ENCODE measurements around the gene FAF1.
A peak's percentile ranks its signal among the peaks of the same experiment; 100 is the strongest.

FAF1 gene

DNA sequence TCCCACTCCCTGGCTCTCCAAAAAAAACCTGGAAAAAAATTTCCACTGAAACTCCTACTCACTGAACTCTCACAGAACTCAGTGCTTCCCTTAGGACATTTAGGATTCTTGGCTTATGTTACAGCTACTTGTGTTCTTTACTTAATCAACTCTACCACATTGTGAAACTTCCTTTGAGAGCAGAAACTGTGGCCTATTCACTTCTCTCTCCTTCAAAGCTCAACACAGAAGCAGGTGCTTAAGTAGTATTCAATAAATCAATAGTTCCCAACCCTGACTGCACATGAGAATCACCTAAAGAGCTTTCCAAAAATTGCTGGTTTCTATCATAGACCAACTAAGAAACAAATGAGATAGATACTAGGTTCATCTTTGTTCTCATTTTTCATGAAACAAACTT, 468.9 kb downstream of the FAF1 start:
- DNase-seq (ENCODE audit: low read depth in 2 of 2): no peak

DNA sequence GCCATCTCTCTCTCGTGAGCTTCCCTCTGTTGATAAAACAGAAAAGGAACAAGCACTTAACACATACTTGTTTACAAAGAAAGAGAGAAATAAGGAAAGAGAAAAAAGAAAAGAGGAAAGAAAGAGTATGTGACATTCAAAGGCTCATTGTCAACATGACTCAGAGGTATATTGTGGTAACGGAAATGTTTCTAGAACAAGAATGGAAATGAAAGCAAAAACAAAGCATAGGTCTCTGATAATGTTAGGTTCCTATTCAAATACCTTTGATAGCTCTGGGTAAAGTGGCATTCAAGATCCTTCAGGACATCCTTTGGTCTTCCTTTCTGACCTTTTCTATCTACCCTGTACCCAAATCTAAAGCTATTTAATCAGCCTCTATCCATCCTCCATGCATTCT, 469.4 kb downstream of the FAF1 start:
- no peak for DNase-seq (ENCODE audit: low read depth in 2 of 2)

DNA sequence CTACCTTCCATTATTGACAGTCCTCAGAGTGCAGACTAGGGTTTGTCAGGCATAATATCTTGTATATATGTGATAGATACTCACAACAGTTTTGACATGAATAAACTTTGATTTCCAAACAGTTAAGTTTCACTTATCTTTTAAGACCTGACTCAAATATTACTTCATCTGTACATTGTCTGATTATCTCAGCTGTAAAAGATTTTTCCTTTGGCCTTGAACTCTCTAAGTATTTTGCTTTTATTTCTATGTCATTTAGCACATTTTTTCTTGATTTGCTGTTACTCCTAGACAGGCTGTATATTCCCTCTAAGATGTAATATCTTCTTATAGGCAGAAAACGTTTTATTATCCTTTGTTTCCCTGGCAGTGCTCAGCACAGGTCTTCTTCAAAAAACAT, 471.2 kb downstream of the FAF1 start:
- DNase-seq (ENCODE audit: low read depth in 2 of 2): no peak

DNA sequence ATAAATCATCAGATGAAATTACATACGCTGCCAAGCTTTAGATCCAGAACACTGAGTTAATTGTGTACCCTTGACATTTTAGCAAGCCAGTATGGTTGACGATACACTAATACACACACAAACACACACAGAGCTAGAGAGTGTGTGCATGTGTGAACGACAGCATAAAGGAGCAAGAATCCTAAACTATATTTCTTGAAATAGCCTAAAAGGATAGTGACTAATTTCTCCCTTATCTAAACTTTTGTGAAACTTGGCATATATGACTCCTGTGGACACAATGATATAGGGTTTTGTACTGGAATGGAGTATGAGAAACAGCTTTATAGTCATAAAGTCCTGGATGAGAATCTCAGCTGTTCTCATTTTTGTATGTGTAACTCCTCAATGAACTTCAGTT, 471.7 kb downstream of the FAF1 start:
- no peak for DNase-seq (ENCODE audit: low read depth in 2 of 2)

DNA sequence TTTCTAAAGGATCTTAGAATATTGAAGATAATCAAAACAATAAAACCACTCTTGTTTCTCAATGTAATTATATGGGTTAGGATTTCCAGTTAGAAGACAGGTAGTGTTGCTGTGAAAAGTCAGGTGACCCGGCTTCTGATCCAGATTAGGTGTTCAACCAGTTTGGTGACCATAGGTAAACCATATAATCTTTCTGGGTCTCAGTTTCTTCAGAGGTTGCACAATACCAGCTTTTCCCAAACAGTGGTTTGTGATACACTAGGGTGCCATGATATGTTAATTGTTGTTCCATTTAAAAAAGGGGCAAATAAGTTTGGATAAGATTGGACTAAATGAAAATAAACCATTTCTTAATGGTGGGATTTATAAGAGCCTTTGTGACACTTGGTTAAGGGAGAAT, 472.3 kb downstream of the FAF1 start:
- no peak for DNase-seq (ENCODE audit: low read depth in 2 of 2)

DNA sequence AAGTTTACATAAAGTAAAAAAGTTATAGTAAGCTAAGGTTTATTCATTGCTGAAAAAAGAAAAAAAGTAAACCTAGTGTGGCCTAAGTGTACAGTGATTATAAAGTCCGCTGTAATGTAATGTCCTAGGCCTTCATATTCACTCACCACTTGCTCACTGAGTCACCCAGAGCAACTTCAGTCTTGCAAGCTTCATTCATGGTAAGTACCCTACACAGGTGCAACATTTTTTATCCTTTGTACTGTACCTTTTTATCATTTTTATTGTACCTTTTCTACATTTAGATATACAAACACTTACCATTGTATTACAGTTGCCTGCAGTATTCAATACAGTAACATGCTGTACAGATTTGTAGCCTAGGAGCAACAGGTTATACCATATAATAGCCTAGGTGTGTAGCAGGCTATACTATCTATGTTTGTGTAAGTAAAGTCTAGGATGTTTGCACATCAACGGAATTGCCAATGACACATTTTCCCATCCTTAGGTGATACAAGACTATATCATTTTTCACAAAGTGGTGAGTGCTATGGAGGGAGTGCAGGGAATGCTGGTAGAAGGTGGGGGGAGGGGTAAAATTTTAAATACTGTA, 478.8 kb downstream of the FAF1 start:
- no peak for DNase-seq (ENCODE audit: low read depth in 2 of 2)

DNA sequence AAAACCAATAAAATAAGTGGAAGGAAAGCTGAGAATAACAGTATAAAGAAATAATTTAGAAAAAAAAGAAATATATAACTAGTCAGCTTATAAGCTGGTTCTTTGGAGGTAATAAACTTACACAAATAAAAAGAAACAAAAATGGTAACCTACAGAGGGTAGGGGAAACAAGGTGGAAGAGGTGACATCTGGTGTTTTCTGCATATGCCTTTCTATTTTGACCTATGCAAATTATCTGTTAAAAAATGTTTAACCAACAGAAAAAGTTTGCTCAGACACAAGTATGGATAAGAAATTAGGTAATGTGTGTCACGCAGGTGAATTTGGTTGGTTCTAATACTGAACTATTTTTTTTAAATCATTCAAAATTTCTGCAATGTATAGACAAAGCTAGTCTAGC, 483.3 kb downstream of the FAF1 start:
- no peak for DNase-seq (ENCODE audit: low read depth in 2 of 2)

DNA sequence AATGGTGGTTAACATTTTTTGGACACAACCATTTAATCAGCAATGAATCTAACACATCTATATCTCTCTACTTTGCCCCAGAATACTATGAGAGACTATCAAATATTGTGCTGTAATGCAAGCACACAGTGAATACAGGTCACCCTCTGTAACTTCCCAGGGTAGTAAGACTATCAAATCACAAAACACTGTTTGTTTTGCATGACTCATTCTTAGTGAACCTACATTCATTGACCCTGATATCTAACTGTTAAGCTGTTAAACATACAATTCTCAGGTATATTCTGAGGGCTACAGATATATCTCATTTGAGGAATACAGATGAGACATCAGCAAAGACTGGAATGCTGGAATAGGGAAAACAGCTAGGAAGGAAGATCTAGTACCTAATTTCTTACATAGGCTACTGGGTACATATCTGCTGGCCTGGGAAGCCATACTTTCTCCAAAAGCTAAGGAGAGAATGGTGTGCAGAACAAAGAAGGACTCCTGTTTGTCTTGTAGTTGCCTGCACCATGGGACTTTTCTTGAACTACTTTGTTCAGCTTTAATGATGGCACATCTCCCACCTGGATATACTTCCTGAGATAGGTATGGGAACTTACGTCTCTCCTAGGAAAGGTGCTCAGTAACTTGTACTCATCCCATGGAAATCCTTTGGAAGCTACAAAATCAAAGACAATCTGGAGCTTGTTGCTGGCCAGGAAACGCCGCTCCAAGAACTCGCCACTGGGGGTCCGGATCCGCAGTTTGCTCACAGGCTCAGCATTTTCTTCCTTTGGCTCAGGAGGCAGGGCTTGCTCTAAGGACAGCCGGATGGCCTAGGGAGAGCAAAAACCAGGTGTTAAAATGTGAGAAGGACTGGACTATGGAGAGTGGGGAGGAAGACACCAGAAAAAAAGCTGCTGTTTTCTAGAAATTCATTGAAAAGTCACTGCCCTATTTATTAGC, 484.9 kb downstream of the FAF1 start:
- no peak for DNase-seq (ENCODE audit: low read depth in 2 of 2)

DNA sequence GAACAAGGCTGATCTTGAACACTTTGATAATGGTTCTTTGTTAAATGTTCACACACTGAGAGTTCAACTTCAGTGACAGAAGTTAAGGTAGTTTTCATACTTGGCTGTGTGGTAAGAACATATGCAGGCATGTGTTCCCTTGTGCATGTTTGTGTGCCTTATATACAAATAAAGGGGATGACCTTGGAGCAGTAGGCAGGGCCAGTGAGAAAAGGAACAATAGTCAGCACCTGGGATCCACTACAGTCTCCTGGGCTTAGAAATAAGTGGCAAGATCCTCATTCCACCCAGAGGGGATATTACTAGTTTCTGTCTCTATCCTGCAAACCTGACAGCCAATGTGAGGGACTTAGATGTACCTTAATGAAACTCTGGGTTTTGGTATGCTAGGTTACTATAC, 486.6 kb downstream of the FAF1 start:
- no peak for DNase-seq (ENCODE audit: low read depth in 2 of 2)

DNA sequence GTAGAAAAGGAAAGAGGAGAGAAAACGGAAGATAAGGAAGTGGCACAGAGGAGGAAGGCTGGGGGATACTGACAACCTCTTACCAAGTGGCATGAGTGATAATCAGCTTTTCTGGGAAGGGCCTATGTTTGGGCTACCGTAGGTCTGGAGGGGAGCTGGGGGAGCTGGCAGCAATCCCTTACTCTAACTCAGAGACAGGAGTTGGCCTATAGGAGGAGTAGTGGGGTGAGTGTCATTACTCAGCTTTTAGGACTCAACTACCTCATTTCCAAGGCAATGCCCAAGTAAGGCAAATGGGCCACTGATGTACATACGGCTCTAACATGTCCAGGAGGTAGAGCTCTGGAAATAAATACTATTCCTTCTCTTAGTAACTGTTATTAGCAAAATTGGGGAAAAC, 488.1 kb downstream of the FAF1 start:
- no peak for DNase-seq (ENCODE audit: low read depth in 2 of 2)

DNA sequence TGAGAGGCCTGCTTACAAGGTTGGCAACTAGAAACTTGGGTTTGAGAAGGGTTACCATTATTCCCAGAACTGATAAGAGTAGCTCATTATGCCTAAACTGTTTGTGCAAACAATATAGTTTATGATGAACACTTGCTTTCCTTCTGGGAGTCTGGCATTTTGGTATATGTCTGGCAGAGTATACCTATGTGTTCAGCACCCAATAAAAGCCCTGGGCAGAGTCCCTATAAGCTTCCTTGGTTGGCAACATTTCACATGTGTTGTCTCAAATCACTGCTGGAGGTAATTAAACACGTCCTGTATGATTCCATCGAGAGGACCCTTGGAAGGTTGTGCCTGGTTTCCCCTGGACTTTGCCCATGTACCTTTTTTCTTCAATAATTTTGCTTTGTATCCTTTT, 497.1 kb downstream of the FAF1 start:
- no peak for DNase-seq (ENCODE audit: low read depth in 2 of 2)

DNA sequence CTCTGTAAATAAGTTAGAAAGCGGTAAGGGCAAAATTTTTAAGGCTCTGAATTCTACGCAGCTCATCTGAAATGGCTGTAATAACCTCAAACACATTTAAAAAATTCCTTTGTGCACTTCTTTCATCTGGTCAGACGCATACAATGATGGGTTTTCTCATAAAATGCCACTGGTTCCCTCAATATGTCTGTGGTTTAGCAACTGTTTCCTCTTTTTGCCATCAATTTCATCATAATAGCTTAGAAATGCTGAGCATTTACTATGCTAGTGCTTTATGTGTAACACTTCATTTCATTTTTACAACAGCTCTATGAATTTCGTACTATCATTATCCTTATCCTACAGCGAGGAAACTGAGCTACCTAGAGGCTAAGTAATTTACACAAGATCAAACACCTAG, 501.6 kb downstream of the FAF1 start:
- DNase-seq (ENCODE audit: low read depth in 2 of 2): peak; percentile 22 to 29

DNA sequence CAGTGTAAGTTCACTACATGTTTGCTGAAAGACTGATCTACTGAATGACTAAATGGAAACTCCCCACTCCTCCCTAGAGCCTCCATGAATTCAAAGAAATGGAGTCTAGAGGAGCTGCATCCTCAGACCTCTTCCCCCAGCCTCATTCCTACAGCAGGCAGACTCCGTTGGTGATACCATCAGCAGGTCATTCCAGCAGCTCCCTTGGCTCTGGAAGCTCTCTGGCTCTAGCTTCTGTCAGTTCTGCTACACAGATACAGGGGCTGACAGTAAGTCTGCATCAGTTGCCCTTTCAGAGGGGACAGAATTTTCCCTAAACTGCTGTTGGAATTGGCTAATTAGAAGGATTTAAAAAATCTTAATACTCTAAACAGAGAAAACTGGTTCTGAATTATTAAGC, 505.2 kb downstream of the FAF1 start:
- DNase-seq (ENCODE audit: low read depth in 2 of 2): no peak

DNA sequence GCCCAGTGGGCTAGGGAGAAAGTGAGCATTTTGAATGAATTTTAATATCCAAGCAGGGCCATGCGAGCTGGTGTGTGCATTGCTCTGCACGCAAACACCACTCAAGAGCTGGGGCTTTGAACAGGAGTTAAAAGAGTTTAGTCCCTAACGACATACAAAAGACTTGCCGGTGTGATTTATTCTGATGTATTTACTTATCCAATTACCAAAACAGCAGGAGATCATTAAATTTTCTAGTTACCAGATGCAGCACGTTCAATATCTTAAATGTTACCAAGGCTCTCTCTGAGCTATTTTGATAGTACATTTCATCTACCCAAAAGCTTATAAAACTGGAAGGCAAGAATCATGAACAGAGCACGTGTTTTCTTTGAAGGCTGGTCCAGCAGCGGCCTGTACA, 506.8 kb downstream of the FAF1 start:
- DNase-seq (ENCODE audit: low read depth in 2 of 2): no peak

DNA sequence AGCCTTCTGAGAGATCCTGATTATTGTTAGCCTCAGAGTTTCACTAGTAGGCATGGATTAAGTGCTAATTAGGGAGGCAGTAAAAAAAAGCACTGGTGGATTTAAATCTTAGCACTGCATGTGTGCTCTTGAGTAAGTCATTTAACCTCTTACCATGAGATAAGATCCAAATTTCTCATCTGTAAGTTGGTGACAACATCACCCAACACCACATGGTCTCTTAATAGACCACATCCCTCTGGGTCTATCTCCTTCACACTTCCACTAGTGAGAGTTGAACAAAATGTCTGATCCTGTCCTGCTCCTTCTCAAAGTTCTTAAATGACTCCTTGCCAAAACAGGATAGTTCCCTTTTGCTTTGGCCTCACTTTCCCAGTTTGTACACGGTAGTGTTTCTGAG, 507.4 kb downstream of the FAF1 start:
- DNase-seq (ENCODE audit: low read depth in 2 of 2): no peak

DNA sequence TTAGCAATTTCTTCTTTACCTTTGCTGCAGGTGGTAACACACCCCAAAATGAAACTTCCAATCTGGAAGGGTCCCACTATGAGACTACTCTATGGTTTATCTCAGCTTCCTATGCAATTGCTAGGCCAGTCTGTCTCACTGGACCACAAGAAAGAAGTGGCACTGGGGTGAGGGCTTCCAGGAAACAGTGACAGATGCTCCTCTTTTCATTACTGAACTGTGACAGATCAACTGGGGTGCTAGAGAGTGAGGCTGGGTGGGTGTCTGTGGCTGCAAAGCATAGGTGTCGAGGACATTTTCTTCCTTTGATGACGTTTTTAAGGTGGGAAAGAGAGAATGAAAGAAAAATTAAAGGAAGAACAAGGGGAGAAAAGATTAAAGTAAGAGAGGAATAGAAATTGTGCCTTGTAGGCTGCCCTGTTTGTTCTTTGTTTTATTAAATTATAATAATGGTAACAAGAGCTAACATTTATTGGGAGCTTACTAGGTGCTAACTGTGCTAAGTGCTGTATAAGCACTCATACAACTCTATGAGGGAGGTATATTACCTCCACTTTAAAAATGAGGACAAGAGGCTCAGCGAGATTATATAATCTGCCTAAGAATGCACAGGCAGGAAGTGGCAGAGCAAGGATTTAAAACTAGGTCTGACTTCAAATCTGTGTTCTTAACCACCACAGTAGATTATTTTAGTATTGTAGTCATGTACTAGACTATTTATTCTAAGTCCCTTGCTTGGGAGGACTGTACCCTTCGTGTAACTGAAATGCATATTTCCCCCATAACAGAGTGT, 509.0 kb downstream of the FAF1 start:
- no peak for DNase-seq (ENCODE audit: low read depth in 2 of 2)

DNA sequence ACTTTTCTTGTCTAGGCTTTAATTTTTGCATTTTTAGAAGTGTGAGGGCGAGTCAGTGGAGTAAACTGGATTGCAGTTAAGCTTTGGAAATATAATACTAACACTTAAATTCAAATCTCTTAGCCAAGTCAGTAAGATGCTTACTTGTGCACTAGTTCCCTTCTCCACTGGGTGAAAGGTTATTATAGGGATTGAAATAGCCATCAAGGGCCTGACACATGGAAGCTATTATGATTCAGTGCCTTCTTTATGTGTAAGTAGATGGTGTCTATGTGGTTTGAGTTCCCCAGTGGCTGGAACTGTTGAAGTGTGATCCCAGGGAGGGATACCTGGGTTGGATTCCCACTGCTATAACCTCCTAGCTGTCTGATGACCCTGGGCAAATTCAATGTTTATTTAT, 512.1 kb downstream of the FAF1 start:
- DNase-seq (ENCODE audit: low read depth in 2 of 2): no peak

DNA sequence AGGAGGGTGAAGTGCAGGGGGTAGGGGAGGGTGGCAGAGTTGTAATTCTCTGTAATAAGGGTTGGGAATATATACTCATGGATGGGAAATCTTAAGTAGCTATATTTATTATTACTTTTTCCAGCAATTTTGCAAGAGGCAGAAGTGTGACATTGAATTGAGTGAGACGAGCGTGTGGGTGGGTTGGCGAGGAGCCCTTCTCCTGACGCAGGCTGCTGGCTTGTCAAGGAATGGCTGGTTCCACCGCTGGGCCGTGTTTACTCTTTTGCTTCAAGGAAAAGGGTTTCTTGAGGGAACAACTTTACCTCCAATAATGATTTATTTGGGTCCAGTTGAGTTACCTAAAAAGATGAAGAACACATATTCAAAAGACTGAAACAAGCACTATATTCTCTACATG, 518.9 kb downstream of the FAF1 start:
- DNase-seq (ENCODE audit: low read depth in 2 of 2): no peak

DNA sequence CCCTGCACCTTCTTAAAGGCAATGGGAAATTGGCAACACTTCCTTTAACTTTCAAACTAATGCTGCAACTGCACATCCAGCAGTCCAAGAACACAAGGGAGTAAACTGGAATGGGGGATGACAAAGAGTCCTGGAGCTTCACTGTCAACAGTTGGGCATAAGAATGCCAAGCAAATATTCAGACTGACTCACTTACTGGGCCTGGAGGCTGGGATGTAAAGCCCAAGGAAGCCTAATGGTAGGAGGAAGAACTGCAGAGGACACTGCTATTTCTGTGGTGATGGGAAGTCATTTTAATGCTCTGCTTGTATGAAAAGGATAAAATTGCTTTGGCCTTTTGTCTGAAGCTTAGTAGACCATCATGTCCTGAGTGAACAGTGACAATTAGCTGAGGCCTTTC, 521.1 kb downstream of the FAF1 start:
- no peak for DNase-seq (ENCODE audit: low read depth in 2 of 2)

DNA sequence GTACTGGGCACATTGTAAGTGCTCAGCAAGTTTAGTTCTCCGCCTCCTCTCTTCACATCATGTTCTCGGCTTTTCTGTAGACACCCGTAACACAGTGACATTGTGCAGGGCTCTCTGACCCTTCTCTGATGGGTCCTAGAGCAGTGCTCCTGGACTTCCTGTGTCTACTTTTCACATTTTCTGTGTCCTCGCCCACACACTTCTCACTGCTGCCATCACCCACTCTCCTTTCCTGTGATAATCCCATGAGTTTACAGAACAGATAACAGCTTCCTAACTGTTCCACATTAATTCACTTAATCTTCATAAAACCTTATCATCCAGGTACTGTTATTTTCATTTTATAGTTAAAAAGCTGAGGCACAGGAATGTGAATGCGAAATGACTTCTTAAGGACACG, 523.6 kb downstream of the FAF1 start:
- DNase-seq (ENCODE audit: low read depth in 2 of 2): no peak

DNA sequence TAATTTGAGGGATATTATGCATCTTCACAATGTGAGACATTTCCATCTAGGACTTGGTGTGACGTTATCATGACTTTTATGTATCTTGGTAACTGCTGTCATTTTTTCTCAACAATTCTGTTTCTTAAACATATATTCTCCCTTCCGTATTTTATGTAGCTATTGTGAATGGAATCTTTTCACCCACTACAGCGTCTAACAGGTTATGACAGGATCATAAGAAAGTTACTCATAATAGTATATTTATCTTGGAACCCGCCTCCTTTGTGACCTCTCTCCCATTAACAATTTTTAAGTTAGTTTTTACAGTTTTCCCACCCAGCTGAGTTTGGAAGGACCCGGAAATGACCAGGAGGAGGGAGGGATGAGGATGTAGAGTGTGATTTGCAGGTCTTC, 530.1 kb downstream of the FAF1 start:
- no peak for DNase-seq (ENCODE audit: low read depth in 2 of 2)

DNA sequence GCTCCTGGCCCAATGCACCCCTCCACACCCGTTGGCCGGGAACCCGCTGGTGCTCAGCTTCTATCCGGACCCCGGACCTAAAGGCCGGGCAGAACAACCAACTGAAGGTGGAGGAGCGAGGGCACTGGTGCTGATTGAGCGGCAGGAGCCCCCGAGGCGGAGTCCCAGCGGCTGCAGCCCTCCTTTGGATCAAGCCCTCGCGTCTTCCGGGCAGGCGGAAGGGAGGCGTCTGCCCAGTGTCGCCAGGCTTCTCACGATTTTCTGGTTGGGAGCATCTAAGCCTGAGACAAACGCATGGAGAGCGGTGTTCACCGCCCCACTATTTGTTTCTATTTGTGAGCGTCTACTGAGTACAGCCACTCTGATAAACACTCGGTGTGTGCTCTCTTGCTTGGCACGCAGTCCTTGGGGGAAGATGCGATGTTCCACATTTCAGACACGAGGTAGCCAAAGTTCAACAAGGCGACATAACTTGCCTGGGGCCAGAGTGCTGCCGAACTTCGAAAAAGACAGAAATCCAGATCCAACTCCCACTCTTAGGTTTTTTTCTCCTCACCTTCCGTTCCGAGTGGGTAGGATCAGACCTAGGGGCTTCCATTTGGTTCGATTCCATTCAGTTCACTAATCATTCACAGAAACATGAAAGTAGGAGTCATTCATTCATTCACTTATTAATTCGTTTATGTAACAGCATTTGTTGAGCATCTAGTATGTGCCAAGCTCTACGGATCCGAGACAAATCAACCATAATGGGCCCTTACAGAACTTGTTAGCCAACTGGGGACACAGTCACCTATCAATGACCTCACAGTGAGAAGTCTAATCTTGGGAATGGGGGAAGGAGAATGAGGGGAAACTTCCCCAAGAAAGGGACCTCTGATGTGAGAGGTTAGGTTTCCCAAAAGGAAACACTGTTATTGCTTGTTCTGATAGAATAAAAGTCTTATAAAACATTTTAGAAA, 532.0 kb downstream of the FAF1 start:
- DNase-seq (ENCODE audit: low read depth in 2 of 2): no peak

Data from fibroblast of skin of left quadriceps (primary cell).